Cardiac fibroblast (primary cell): ENCODE results near the gene MRPL24.
"Not testable (repeated sequence)": the region's sequence is repeated elsewhere in the genome, so short reads cannot be mapped to it uniquely, and the experiment has no call there.

ENCODE experiments used
- DNase-seq, 2 donors: peaks; one replicate each; pipeline versions ENCODE4 v3.0.0 to v3.0.0-alpha.2; 2010; ENCODE audit warnings: low read depth in 2 of 2
- H3K4me3 ChIP-seq, 2 donors: replicated peaks in 1 of 2; 1 replicate in 1 of 2; 2 replicates in 1 of 2; pipeline ENCODE4 v1.5.1; 2011; ENCODE audit warnings: low read depth in 2 of 2, low read length in 2 of 2, mild to moderate bottlenecking in 2 of 2, moderate library complexity in 1 of 2
- CTCF ChIP-seq: IDR thresholded peaks from one replicate; pipeline ENCODE4 v1.5.1; 2011; ENCODE audit warnings: low read depth, mild to moderate bottlenecking, low read length, inconsistent platforms

The MRPL24 gene

GRCh38 chr1:156760796-156761104 is 19.9 kb upstream of the MRPL24 start:
- TF ChIP-seq CTCF, result no peak
- no peak overlapping the region for H3K4me3 ChIP-seq
- no peak for DNase-seq

DNA sequence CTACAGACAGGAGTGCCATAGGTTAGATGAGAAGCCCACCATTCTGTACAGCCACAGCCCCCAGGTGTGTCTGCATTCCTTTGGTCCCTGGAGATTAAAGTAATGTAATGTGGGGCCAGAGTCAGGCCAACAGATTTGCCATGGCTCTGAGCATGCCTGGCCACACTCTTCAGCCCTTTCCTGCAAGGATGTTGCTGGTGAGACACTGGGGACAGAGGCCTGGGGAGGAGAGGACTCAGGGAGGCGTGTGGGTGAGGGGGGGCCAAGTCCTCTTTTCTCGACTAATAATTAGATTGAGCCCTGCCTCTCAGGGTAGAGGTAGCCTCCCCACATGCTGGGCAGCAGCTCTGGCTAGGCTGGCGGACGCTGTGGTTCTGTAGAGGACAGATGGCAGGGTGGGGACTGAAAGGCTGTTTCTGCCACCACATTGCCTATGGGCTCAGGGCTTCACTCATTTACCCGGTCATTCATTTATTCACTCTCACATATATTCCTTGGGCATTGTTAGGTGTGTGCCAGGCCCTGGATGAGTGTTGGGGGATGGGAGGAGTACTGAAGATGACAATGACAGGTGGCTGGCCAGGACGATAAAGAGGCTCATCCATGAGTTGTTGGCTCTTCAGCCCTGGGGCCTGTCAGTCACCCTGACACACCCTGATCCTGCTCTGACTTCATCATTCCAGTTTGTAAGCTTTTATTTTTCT is 19.4 kb upstream of the MRPL24 start:
- DNase-seq, result no peak
- no peak for TF ChIP-seq CTCF
- no peak overlapping the region for H3K4me3 ChIP-seq

- H3K4me3 ChIP-seq, DNase-seq: not testable (repeated sequence)
Observed at GRCh38 chr1:156757572-156758253, 16.8 kb upstream of the MRPL24 start.

DNA sequence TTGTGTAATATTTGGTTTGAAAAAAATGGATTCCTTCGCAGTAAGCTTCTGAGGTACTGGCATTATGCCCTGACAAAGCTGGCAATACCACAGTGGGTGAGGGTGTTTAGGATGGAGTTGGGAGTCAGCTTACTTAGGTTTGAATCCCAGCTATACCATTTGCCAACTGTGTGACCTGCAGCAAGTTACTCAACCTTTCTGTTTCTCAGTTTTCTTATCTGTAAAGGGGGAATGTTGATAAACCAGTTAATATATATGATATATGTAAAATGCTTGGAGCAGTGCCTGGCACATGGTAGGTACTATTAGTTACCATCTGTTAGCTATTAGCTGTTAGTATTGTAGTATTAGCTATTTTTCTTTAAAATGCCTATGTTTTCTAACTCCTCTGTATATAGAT is 15.5 kb upstream of the MRPL24 start:
- TF ChIP-seq CTCF, result no peak
- no peak for DNase-seq

DNA sequence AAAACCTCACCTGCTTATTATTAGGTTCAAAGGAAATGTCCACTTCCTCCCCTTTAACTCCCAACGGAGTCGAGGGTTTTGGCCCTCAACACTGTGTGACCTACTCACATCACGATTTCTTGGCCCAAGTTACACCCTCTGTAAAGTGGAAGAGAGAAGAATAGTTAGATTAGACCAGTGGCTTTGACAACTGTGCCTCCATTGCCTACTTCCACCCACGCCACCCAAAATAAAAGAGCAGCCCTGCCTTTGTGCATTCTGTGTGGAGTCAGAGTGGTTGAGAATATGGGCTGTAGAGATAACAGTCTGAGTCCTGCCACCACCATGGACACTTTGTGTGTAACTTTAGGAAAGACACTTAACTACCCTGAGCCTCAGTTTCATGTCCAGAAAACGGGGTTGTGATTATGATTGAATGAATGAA is 14.7 kb upstream of the MRPL24 start:
- no peak for TF ChIP-seq CTCF
- no peak for DNase-seq
- H3K4me3 ChIP-seq, result no peak overlapping the region

More for the DNA sequence above, 15.5 kb upstream of the MRPL24 start:
- H3K4me3 ChIP-seq, result no peak overlapping the region

- no peak for TF ChIP-seq CTCF
Observed at GRCh38 chr1:156754219-156754618, 13.3 kb upstream of the MRPL24 start.

GRCh38 chr1:156752843-156753482 is 12.1 kb upstream of the MRPL24 start:
- no peak for TF ChIP-seq CTCF
- peak in 1 of 2 donors; percentile 52 for DNase-seq
- peak overlapping the region; percentile 3 to 94 for H3K4me3 ChIP-seq

More at GRCh38 chr1:156754219-156754618, 13.3 kb upstream of the MRPL24 start:
- no peak overlapping the region for H3K4me3 ChIP-seq
- DNase-seq, result no peak
